HG03558 (cell line): ENCODE measurements around the gene RDX.
"Not testable (repeated sequence)": the region's sequence is repeated elsewhere in the genome, so short reads cannot be mapped to it uniquely, and the experiment has no call there.

Source experiments
- ATAC-seq: cut with Tn5 transposase; IDR thresholded peaks from one replicate; pipeline ENCODE4 v1.9.1; 2021; ENCODE audit warnings: moderate number of reproducible peaks; ENCODE audit not compliant: unreplicated experiment; ENCODE audit errors: extremely low read depth

Gene RDX

GRCh38 chr11:110280595-110280994, 15.8 kb downstream of the RDX start:
- ATAC-seq: not testable (repeated sequence)

- no peak for ATAC-seq
These were observed 16.5 kb downstream of the RDX start for GRCh38 chr11:110279881-110280280.

GRCh38 chr11:110272919-110273318, 23.5 kb downstream of the RDX start:
- no peak for ATAC-seq

- no peak for ATAC-seq
These were observed 26.4 kb downstream of the RDX start for GRCh38 chr11:110269996-110270395.

- no peak for ATAC-seq
These were observed 28.0 kb downstream of the RDX start for GRCh38 chr11:110268441-110268840.

GRCh38 chr11:110262072-110262403, 34.4 kb downstream of the RDX start:
- no peak for ATAC-seq

- no peak for ATAC-seq
These were observed 35.0 kb downstream of the RDX start for GRCh38 chr11:110261195-110262071.

- ATAC-seq: no peak
These were observed 42.9 kb downstream of the RDX start for GRCh38 chr11:110253525-110253924.

- no peak for ATAC-seq
These were observed 44.6 kb downstream of the RDX start for GRCh38 chr11:110251836-110252235.

- ATAC-seq: no peak
These were observed 46.2 kb downstream of the RDX start for GRCh38 chr11:110250168-110250567.

- no peak for ATAC-seq
These were observed 46.6 kb downstream of the RDX start for GRCh38 chr11:110249766-110250165.

GRCh38 chr11:110249066-110249465, 47.3 kb downstream of the RDX start:
- no peak for ATAC-seq

GRCh38 chr11:110243791-110244190, 52.6 kb downstream of the RDX start:
- ATAC-seq: no peak

- ATAC-seq: no peak
These were observed 53.7 kb downstream of the RDX start for GRCh38 chr11:110242746-110243145.

- no peak for ATAC-seq
These were observed 54.2 kb downstream of the RDX start for GRCh38 chr11:110242188-110242587.

GRCh38 chr11:110235966-110236365, 60.4 kb downstream of the RDX start:
- no peak for ATAC-seq

GRCh38 chr11:110230377-110230776, 66.0 kb downstream of the RDX start:
- ATAC-seq: no peak

GRCh38 chr11:110219006-110219785, 77.2 kb downstream of the RDX start:
- no peak for ATAC-seq

GRCh38 chr11:110217936-110218335, 78.5 kb downstream of the RDX start:
- no peak for ATAC-seq

- ATAC-seq: no peak
These were observed 79.1 kb downstream of the RDX start for GRCh38 chr11:110217223-110217877.

GRCh38 chr11:110209313-110209694, 87.1 kb downstream of the RDX start:
- ATAC-seq: not testable (repeated sequence)
